NCI-H187 treated with DMSO at 0.1 percent for 48 hours (cell line): Measurements from ENCODE around the gene PTHLH.
A peak's percentile ranks its signal among the peaks of the same experiment; 100 is the strongest.

ENCODE experiments used
- DNase-seq: peaks from one replicate; lab custom pipeline; 2025; lab: John Stamatoyannopoulos, UW

Gene PTHLH

GRCh38 chr12:27972721-27973120, at the start of gene PTHLH:
Gene PTHLH, minus strand, starts transcription at chr12:27972733. Its CDS starts 3,239 bp downstream, at chr12:27969494.
- DNase-seq: no peak

GRCh38 chr12:28021704-28022103, 49.2 kb upstream of the PTHLH start:
- no peak for DNase-seq

- DNase-seq: no peak
Measured at GRCh38 chr12:28017873-28018255, 45.3 kb upstream of the PTHLH start.

GRCh38 chr12:28017126-28017872, 44.8 kb upstream of the PTHLH start:
- DNase-seq: no peak

- no peak for DNase-seq
Measured at GRCh38 chr12:28015165-28015564, 42.6 kb upstream of the PTHLH start.

GRCh38 chr12:28014196-28014595, 41.7 kb upstream of the PTHLH start:
- no peak for DNase-seq

GRCh38 chr12:28012333-28012918, 39.9 kb upstream of the PTHLH start:
- DNase-seq: no peak

- DNase-seq: no peak
Measured at GRCh38 chr12:28010036-28010435, 37.5 kb upstream of the PTHLH start.

- no peak for DNase-seq
Measured at GRCh38 chr12:27999970-28000369, 27.4 kb upstream of the PTHLH start.

- no peak for DNase-seq
Measured at GRCh38 chr12:27999521-27999920, 27.0 kb upstream of the PTHLH start.

- peak; percentile 85 for DNase-seq
Measured at GRCh38 chr12:27998658-27999057, 26.1 kb upstream of the PTHLH start.

GRCh38 chr12:27998170-27998569, 25.6 kb upstream of the PTHLH start:
- DNase-seq: no peak

GRCh38 chr12:27996761-27997160, 24.2 kb upstream of the PTHLH start:
- peak; percentile 58 for DNase-seq

- no peak for DNase-seq
Measured at GRCh38 chr12:27995406-27995805, 22.9 kb upstream of the PTHLH start.

GRCh38 chr12:27988594-27989233, 16.2 kb upstream of the PTHLH start:
- DNase-seq: no peak

GRCh38 chr12:27987331-27987730, 14.8 kb upstream of the PTHLH start:
- DNase-seq: no peak

GRCh38 chr12:27984275-27984674, 11.7 kb upstream of the PTHLH start:
- no peak for DNase-seq

GRCh38 chr12:27982951-27983350, 10.4 kb upstream of the PTHLH start:
- no peak for DNase-seq

GRCh38 chr12:27982385-27982784, 9.9 kb upstream of the PTHLH start:
- no peak for DNase-seq

- DNase-seq: no peak
Measured at GRCh38 chr12:27981874-27982273, 9.3 kb upstream of the PTHLH start.

GRCh38 chr12:27979145-27979544, 6.6 kb upstream of the PTHLH start:
- DNase-seq: no peak

- DNase-seq: no peak
Measured at GRCh38 chr12:27975222-27976136, 2.9 kb upstream of the PTHLH start.
